Suprapubic skin (tissue), 3 donors: ENCODE data around the gene EMC1.

Experiments used
- CTCF ChIP-seq, 2 donors: fragments of 200-600 bp in 1 of 2; fragments of 450-650 bp in 1 of 2; sonication (generic) in 1 of 2; IDR thresholded peaks; one replicate each; pipeline ENCODE4 v1.5.1; 2016 to 2019; ENCODE audit warnings: antibody characterized with exemption in 2 of 2, mild to moderate bottlenecking in 1 of 2, moderate library complexity in 1 of 2
- EP300 ChIP-seq: sonication (generic); formaldehyde crosslinking; IDR thresholded peaks from one replicate; pipeline ENCODE4 v1.6.1; 2017; ENCODE audit warnings: antibody characterized with exemption
- POLR2A ChIP-seq, 2 donors: fragments of 450-650 bp; IDR thresholded peaks; one replicate each; pipeline ENCODE4 v1.6.1; 2017; ENCODE audit warnings: antibody characterized with exemption in 2 of 2, mild to moderate bottlenecking in 2 of 2, moderate library complexity in 2 of 2

- TF ChIP-seq EP300 (no peak), POLR2A (IDR thresholded peaks at IDR 0.05) (no peak), CTCF (IDR thresholded peaks at IDR 0.05) (no peak)
These were observed 22.0 kb upstream of the EMC1 start for GRCh38 chr1:19273106-19273843.
